ENCODE results near the gene RFLNA.

The RFLNA gene

DNA sequence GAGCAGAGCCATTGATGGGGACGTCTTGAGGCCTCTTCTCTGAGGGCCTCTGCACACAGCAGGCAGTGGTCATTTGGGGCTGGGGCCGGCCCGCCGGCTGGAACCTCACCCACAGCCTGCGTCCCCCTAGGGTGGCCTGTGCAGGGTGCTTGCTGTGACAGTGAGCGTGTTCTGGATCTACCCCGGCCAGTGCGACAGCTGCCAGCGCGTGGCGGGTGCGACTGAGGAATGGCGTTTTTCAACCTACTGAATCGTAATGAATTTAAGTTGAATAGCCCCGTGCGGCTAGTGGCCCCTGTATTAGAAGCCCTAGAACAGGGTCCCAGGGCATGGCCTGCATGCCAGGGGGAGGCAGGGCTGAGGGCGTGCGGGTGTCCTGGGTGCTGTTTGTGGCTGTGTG lies 13.8 kb downstream of the RFLNA start:
- no peak overlapping the region for H3K27ac ChIP-seq
- H3K4me3 ChIP-seq, result no peak overlapping the region
- no peak for DNase-seq (ENCODE audit: low spot score)
- TF ChIP-seq, protein P1, sequence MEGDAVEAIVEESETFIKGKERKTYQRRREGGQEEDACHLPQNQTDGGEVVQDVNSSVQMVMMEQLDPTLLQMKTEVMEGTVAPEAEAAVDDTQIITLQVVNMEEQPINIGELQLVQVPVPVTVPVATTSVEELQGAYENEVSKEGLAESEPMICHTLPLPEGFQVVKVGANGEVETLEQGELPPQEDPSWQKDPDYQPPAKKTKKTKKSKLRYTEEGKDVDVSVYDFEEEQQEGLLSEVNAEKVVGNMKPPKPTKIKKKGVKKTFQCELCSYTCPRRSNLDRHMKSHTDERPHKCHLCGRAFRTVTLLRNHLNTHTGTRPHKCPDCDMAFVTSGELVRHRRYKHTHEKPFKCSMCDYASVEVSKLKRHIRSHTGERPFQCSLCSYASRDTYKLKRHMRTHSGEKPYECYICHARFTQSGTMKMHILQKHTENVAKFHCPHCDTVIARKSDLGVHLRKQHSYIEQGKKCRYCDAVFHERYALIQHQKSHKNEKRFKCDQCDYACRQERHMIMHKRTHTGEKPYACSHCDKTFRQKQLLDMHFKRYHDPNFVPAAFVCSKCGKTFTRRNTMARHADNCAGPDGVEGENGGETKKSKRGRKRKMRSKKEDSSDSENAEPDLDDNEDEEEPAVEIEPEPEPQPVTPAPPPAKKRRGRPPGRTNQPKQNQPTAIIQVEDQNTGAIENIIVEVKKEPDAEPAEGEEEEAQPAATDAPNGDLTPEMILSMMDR (IDR thresholded peaks at IDR 0.05), result no peak

DNA sequence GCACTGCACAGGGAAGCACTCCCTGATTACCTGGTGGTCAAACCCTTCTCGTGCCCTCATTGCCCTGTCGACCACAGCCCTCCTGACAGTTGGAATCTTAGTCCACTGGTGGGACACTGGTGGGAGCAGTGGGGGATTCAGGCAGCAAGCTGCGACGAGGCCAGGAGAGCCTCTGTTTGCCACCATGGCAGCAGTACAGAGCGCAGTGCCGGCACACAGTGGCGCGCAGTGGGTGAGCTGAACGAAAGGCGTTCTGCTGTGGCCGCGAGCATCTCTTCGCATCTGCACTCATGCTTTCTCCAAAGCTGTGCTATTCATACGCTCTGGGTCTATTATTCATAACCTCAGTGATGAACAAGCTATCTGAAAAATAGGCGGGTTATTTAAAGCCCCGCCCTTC lies 14.3 kb downstream of the RFLNA start:
- no peak for DNase-seq (ENCODE audit: low spot score)
- TF ChIP-seq, protein P1 (IDR thresholded peaks at IDR 0.05), result no peak
- Histone ChIP-seq H3K4me3 (no peak overlapping the region), H3K27ac (no peak overlapping the region)

DNA sequence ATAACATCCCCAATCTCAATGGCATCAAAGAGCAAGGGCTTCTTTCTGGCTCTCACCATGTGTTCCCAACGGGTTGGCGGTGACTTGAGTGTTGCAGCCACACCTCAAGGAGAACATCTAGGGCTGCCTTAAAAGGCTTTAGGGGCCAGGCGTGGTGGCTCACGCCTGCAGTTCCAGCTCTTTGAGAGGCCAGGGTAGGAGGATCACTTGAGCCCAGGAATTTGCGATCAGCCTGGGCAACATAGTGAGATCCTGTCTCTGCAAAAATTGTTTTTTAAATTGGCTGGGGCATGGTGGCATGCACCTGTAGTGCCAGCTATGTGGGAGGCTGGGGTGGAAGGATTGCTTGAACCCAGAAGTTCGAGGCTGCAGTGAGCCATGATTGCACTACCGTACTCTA lies 14.9 kb downstream of the RFLNA start:
- no peak overlapping the region for H3K4me3 ChIP-seq
- TF ChIP-seq, protein P1 (IDR thresholded peaks at IDR 0.05), result no peak
- no peak for DNase-seq (ENCODE audit: low spot score)
- no peak overlapping the region for H3K27ac ChIP-seq

DNA sequence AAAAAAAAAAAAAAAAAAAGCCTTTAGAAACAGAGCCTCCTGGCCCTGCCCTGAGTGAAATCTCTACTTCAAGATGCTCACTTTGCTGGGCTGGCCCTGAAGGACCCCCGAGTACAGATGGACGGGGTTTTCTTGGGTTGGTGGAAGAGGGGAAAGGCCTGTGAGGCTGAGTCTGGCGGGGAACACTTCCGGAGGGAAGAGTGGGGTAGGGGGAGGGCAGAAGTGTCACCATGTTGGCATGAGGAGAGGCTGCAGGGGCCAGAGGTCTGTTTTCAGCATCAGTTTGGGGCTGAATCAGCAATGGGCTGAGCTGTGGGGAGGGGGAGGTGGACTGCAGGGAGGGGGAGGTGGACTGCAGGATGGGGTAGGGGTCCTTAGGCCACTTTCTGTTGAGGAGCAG lies 15.3 kb downstream of the RFLNA start:
- TF ChIP-seq, protein P1 (IDR thresholded peaks at IDR 0.05), result no peak
- DNase-seq (ENCODE audit: low spot score), result no peak
- no peak overlapping the region for H3K4me3 ChIP-seq

DNA sequence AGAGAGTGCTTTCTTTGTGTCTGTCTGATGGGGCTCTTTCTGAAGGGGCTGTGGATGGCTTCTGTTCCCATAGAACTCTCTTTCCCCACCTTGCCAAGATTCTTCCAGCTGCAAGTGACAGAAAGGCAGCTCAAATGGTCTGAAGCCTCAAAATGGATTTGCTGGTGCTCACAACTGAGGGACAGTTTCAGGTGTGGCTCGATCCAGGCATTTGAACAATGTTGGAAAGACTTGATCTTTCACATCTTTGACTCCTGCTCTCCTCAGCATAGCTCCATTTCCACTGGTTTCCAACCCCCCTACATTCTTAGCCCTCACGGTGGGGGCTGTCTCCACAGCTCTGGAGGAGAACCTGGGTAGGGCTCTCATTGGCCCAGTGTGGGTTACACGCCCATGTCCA lies 15.9 kb downstream of the RFLNA start:
- no peak overlapping the region for H3K4me3 ChIP-seq
- DNase-seq (ENCODE audit: low spot score), result no peak
- H3K27ac ChIP-seq, result no peak overlapping the region
- TF ChIP-seq, protein P1 (IDR thresholded peaks at IDR 0.05), result no peak

More for the DNA sequence above, 15.3 kb downstream of the RFLNA start:
- H3K27ac ChIP-seq, result no peak overlapping the region

DNA sequence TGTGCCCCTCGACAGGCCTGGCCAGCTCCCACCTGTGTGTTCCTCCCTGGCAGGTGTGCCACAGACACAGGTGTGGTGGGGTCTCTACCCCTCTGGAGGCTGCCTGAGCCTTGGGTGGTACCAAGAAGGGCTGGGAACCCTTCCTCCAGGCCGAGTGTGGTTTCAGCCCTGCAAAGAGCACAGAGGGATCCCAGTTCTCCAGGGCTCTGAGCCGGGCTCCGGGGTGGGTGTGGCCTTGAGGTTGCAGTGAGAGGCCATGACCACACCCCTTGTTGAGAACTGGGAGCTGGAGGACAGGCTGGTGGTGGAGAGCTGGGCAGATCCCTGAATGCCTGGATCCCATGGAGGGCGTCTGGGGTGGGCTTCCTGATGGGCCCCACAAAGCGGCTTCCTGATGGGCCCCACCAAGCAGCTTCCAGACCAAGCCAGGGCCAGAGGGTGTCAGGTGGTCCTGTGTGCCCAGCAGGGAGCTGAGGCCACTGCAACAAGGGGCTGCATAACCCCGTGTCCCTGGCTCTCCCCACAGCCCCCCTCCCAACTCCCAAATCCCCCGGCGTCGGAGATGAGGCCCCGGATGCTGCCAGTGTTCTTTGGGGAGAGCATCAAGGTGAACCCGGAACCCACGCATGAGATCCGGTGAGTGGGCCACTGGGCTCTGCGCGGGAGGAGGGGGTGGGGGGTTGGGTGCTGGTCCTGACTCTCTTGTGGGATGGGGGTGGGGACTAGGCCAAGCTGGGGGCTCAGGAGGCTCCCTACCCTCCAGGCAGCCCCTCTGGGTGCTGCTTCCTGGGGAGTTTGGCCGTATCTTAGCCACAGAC lies 16.6 kb downstream of the RFLNA start:
- TF ChIP-seq, protein P1 (IDR thresholded peaks at IDR 0.05), result no peak
- no peak overlapping the region for H3K27ac ChIP-seq
- no peak for DNase-seq (ENCODE audit: low spot score)
- H3K4me3 ChIP-seq, result no peak overlapping the region

DNA sequence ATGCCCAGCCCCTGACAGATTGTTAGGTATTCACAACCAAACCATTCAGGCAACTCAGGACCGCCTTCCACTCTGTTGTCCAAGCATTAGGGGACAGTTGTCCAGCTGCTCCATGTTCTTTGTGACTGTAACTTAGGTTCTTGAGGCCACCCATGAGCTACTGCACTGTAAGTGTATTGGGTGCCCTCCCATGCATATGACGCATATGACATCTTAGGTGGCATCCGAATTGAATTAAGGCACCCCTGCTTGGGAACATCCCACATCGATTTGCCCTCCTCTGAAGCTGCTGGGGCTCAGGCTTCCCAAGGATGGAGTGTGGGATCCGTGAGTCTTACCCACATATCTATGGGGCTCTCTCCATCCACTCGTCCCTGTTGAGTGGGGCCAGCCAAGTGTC lies 17.7 kb downstream of the RFLNA start:
- no peak for DNase-seq (ENCODE audit: low spot score)
- H3K4me3 ChIP-seq, result no peak overlapping the region
- no peak overlapping the region for H3K27ac ChIP-seq
- TF ChIP-seq, protein P1 (IDR thresholded peaks at IDR 0.05), result no peak

All from coronary artery (tissue), 2 donors.